Frontal cortex (tissue), 4 donors: ENCODE results near the gene PTTG1. TPM values are rescaled to one million over a fixed set of nuclear protein-coding genes. Genes with fewer than 3 reads are reported as not detected.
A peak's percentile ranks its signal among the peaks of the same experiment; 100 is the strongest.

Experiments used
- DNase-seq, 2 donors: peaks; one replicate each; pipeline ENCODE4 v3.0.0; 2012; ENCODE audit warnings: low spot score in 2 of 2
- FAIRE-seq: peaks from 2 replicates; lab custom pipeline; 2012; peaks lifted over from hg19 to GRCh38; lab: Jason Lieb, UNC
- total RNA-seq: library from RNA; depleted of rRNA; stranded (reverse); fragments of >200 nt; gene quantifications from one replicate; pipeline ENCODE4 v1.2.3, GENCODE V29; 2014
- donor health status: control.
- donor health status: control.
- donor health status: control.

The PTTG1 gene
- total RNA-seq, result 12.6 TPM

DNA sequence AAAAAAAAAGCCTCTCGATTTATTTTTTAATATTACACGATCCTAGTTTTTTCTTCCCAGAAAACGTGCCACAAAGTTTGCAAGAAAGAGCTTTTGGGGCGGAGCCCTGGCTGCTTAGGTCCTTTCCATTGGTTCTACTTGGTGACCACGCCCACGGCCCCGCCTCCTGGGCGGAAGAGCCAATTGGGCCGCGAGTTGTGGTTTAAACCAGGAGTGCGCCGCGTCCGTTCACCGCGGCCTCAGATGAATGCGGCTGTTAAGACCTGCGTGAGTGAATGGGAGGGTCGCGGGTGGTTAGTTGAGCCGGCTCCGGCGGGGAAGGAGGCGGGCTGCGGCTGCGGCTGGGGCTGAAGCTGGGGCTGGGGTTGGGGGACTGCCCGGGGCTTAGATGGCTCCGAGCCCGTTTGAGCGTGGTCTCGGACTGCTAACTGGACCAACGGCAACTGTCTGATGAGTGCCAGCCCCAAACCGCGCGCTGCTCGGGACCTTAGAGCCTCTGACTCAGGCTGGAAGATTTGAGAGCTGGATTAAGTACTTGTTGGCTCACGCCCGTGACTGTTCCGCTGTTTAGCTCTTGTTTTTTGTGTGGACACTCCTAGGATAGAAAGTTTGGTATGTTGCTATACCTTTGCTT is at the start of gene PTTG1:
Gene PTTG1, plus strand, starts transcription at position 231 of the 634 bp plus-strand sequence. CDS start 458 bp downstream, outside the sequence.
- DNase-seq (peak; percentile 73 to 81), FAIRE-seq (peak; percentile 76)

- DNase-seq (no peak), FAIRE-seq (no peak)
Measured at GRCh38 chr5:160375166-160375565, 46.5 kb upstream of the PTTG1 start.

- DNase-seq (no peak), FAIRE-seq (no peak)
Measured at GRCh38 chr5:160375701-160376100, 46.0 kb upstream of the PTTG1 start.

- DNase-seq (no peak), FAIRE-seq (no peak)
Measured at GRCh38 chr5:160376416-160376815, 45.2 kb upstream of the PTTG1 start.

DNA sequence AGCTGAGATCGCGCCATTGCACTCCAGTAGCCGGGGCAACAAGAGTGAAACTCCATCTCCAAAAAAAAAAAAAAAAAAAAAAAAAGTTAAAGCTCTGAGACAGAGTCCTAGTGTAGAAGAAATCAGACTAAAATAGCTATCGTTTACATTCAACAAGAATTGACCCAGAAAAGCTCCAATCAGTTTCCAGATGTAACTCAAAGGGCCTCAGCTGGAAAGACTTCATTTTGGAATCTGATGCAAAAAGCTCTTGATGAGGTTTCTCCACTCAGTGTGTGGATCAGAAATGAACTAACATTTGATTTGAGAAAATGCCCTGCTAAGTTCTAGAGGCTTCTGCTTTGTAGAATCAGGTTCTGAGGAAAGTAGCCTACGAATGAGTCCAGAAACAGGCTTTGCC is 44.0 kb upstream of the PTTG1 start:
- no peak for FAIRE-seq
- DNase-seq, result no peak

- DNase-seq, result no peak
- FAIRE-seq, result no peak
Measured at GRCh38 chr5:160378330-160378729, 43.3 kb upstream of the PTTG1 start.

DNA sequence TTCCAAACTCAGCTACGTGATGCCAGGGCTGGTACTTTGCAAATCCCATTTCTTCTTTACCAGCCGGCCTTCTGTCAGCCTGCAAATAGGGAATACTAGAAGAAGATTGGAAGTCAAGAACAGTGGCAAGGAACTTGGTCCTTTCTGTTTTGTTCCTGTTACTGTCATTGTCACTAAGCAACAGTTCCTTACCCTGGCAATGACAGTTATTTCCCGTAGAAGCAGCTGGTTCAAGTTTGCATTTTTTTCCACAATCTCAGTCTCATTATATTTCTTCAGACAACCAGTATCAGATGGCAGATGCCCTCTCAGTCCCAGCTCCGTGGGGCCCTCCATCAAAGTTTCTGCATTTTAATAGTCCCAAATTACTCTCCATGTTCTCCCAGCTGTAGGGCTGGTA is 42.1 kb upstream of the PTTG1 start:
- no peak for FAIRE-seq
- no peak for DNase-seq

GRCh38 chr5:160380041-160380440 is 41.6 kb upstream of the PTTG1 start:
- DNase-seq (no peak), FAIRE-seq (no peak)

DNA sequence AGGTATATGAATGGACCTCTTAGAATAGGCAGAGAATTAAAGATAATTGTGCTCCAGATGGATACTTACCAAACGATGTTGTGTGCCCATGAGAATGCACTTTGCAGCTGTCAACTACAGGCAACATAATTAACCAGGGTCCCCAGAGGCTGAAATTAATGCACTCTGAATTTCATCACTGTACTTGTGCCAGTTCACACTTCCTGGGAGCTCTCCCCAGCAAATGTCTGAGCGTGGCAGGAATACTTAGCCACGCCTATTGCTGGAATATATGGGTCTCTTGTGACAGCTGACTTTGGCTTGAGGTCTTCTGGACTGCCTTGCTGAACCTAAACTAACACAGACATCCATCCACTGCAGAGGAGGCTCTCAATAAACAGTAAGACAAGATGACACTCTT is 39.3 kb upstream of the PTTG1 start:
- FAIRE-seq (no peak), DNase-seq (no peak)

- no peak for FAIRE-seq
Measured at GRCh38 chr5:160384681-160385080, 37.0 kb upstream of the PTTG1 start.

DNA sequence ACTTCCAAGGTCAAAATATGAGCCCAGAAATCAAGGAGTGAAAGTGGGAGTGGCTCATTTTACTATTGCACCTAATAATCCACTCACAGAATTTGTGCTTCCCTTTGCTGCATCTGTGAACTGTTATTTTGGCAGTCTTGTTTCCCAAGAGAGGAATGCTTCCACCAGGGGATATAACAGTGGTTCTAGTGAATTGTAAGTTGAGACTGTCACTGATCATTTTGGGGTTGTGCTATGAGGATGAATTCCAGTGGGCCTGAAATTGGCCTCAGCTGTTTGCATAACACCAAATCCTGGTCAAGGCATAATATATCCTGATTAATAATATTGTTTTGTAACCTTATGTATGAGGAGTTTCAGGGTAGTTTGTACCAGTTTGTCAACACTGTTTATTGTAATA is 36.2 kb upstream of the PTTG1 start:
- DNase-seq (no peak), FAIRE-seq (no peak)

More at GRCh38 chr5:160384681-160385080, 37.0 kb upstream of the PTTG1 start:
- DNase-seq, result no peak

- FAIRE-seq, result no peak
- DNase-seq, result no peak
Measured at GRCh38 chr5:160387445-160387844, 34.2 kb upstream of the PTTG1 start.

GRCh38 chr5:160390787-160391696 is 30.6 kb upstream of the PTTG1 start:
- DNase-seq (peak in 1 of 2 donors; percentile 18), FAIRE-seq (peak; percentile 90)

GRCh38 chr5:160395111-160395510 is 26.5 kb upstream of the PTTG1 start:
- DNase-seq, result no peak
- no peak for FAIRE-seq

- FAIRE-seq (no peak), DNase-seq (no peak)
Measured at GRCh38 chr5:160397492-160397891, 24.2 kb upstream of the PTTG1 start.

DNA sequence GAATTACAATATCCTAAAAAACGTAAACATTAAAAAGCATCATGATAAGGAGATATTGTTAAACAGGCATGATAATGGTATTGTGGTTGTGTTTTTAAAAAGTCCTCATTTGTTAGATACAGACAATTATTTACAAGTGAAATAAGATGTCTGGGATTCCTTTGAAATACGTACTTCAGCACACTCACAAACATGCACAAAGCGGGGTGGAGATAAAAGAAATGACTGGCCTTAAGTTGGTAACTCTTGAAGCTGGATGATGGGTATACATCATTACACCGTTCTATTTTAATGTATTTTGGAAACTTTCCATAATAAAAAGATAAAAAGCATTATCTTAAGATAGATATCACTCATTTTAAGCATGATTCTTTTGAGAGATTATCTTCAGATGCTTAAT is 22.8 kb upstream of the PTTG1 start:
- no peak for FAIRE-seq
- DNase-seq, result no peak

GRCh38 chr5:160399402-160400353 is 22.0 kb upstream of the PTTG1 start, which contains the start of gene FAM200C:
TSS of gene FAM200C (minus strand) at chr5:160400054. CDS start at chr5:160395490, 4,564 bp downstream.
- FAIRE-seq (peak; percentile 70), DNase-seq (peak; percentile 63 to 83)

DNA sequence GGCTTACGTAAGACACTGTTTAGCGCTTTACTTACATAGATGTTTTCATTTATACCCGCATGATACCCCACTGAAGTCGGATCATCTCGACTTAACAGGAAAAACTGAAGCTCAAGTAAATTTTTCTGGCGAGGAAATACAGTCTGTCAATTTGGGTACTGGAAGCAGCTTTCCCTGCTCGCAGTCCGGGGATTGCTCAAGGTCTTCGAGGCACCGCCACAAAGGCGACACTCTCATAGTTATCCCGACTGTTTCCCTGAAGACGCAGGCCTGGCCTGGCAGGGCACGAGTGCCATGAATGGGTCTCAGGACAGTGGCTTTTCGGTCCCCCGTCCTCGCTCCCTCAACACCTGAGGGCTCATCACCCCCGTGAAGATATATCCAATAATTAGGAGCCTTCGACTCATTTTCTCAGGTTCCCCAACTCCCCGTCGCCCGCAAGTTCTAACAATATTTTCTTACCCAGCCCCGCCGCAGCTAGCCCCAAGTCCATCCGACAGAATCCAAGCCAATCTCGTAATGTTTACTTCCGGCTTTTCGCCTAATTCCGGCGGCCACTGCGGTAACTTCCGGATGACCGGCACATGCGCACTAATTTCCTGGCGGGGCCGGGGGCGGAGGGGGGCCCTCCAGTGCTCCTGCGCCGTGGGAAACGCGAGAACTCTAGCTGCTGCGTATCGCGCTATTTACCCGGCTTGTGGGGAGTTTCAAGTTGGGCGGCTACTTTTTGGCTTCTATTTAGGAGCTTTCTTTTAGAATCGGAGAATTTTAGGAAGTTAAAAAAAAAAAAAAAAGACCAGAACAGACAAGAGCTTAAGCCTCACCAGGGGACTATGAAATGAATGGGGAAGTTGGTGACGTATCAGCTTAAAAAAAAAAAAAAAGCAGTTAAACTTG is 2.8 kb upstream of the PTTG1 start, which contains the start of gene SLU7:
Gene SLU7, minus strand, starts transcription at position 521 of the 897 bp plus-strand sequence. CDS start 3,787 bp downstream, outside the sequence.
- FAIRE-seq (no peak), DNase-seq (peak; percentile 67 to 77)
